Memory B cell (primary cell): ENCODE results near the gene LAMB2.

Source experiments
- ATAC-seq: fragments of 150-1000 bp; cut with Tn5 transposase; 2 replicates; pipeline ENCODE4 v1.10.0; 2021; ENCODE audit warnings: low read depth, mild to moderate bottlenecking, moderate library complexity
- DNase-seq, 2 donors: peaks; one replicate each; pipeline ENCODE4 v3.0.0; 2022; ENCODE audit warnings: low spot score in 2 of 2
- H3K27ac Mint-ChIP-seq: one replicate; pipeline ENCODE4 v1.8.0; 2022; ENCODE audit warnings: mild to moderate bottlenecking, moderate library complexity, mixed read lengths
- H3K27me3 Mint-ChIP-seq: one replicate; pipeline ENCODE4 v1.8.0; 2022; ENCODE audit warnings: mixed read lengths
- H3K36me3 Mint-ChIP-seq: one replicate; pipeline ENCODE4 v1.8.0; 2022; ENCODE audit warnings: mild to moderate bottlenecking, mixed read lengths
- H3K4me1 Mint-ChIP-seq: one replicate; pipeline ENCODE4 v1.8.0; 2022; ENCODE audit warnings: mixed read lengths
- H3K4me3 Mint-ChIP-seq: one replicate; pipeline ENCODE4 v1.8.0; 2022; ENCODE audit warnings: mild to moderate bottlenecking, moderate library complexity, mixed read lengths
- H3K9me3 Mint-ChIP-seq: one replicate; pipeline ENCODE4 v1.8.0; 2022; ENCODE audit warnings: mixed read lengths

Gene LAMB2

GRCh38 chr3:49165771-49166751 lies 33.2 kb upstream of the LAMB2 start, which contains the start of gene CCDC71:
Gene CCDC71, minus strand, starts transcription at chr3:49166331. Its CDS starts 2,123 bp downstream, at chr3:49164208.
- peak; percentile 89 for ATAC-seq
- H3K27ac Mint-ChIP-seq, result peak within 1 kb of the TSS; percentile 92
- peaks cover 14% of the 10 kb centered on the region for H3K4me1 Mint-ChIP-seq
- peak within 1 kb of the TSS; percentile 95 for H3K4me3 Mint-ChIP-seq
- H3K9me3 Mint-ChIP-seq, result no peaks in the 10 kb centered on the region
- H3K27me3 Mint-ChIP-seq, result peaks cover 5% of the 10 kb centered on the region
- peaks cover 18% of the 10 kb centered on the region for H3K36me3 Mint-ChIP-seq
- DNase-seq, result peak; percentile 72 to 73

GRCh38 chr3:49164983-49165720 lies 32.3 kb upstream of the LAMB2 start:
- H3K4me1 Mint-ChIP-seq, result peaks cover 11% of the 10 kb centered on the region
- peak overlapping the region; percentile 92 for H3K27ac Mint-ChIP-seq
- peaks cover 3% of the 10 kb centered on the region for H3K27me3 Mint-ChIP-seq
- ATAC-seq (no peak), DNase-seq (no peak)
- H3K9me3 Mint-ChIP-seq, result no peaks in the 10 kb centered on the region
- peak overlapping the region; percentile 95 for H3K4me3 Mint-ChIP-seq
- H3K36me3 Mint-ChIP-seq, result peaks cover 18% of the 10 kb centered on the region

- ATAC-seq, result no peak
- Mint-ChIP-seq H3K9me3 (no peaks in the 10 kb centered on the region), H3K4me1 (peaks cover 12% of the 10 kb centered on the region), H3K36me3 (peaks cover 17% of the 10 kb centered on the region), H3K4me3 (no peak overlapping the region), H3K27me3 (no peaks in the 10 kb centered on the region), H3K27ac (no peak overlapping the region)
- DNase-seq, result no peak
Observed at GRCh38 chr3:49163609-49164008, 30.8 kb upstream of the LAMB2 start.

- Mint-ChIP-seq H3K9me3 (no peaks in the 10 kb centered on the region), H3K4me1 (peaks cover 15% of the 10 kb centered on the region)
Observed at GRCh38 chr3:49162751-49163419, 30.0 kb upstream of the LAMB2 start.

GRCh38 chr3:49161808-49162530 lies 29.1 kb upstream of the LAMB2 start:
- Mint-ChIP-seq H3K27ac (no peak overlapping the region), H3K9me3 (no peaks in the 10 kb centered on the region), H3K4me3 (no peak overlapping the region), H3K4me1 (peaks cover 15% of the 10 kb centered on the region), H3K27me3 (no peaks in the 10 kb centered on the region), H3K36me3 (peaks cover 17% of the 10 kb centered on the region)
- no peak for DNase-seq
- no peak for ATAC-seq

More at GRCh38 chr3:49162751-49163419, 30.0 kb upstream of the LAMB2 start:
- Mint-ChIP-seq H3K27me3 (no peaks in the 10 kb centered on the region), H3K27ac (no peak overlapping the region), H3K36me3 (peaks cover 17% of the 10 kb centered on the region), H3K4me3 (no peak overlapping the region)
- DNase-seq, result no peak
- ATAC-seq, result no peak

- Mint-ChIP-seq H3K9me3 (no peaks in the 10 kb centered on the region), H3K4me3 (no peak overlapping the region), H3K36me3 (peaks cover 16% of the 10 kb centered on the region), H3K27me3 (no peaks in the 10 kb centered on the region), H3K4me1 (peaks cover 15% of the 10 kb centered on the region), H3K27ac (no peak overlapping the region)
- ATAC-seq (no peak), DNase-seq (no peak)
Observed at GRCh38 chr3:49161197-49161596, 28.3 kb upstream of the LAMB2 start.

- H3K36me3 Mint-ChIP-seq, result peaks cover 9% of the 10 kb centered on the region
- H3K27me3 Mint-ChIP-seq, result no peaks in the 10 kb centered on the region
- DNase-seq, result no peak
- peaks cover 8% of the 10 kb centered on the region for H3K4me1 Mint-ChIP-seq
- no peak for ATAC-seq
- no peak overlapping the region for H3K4me3 Mint-ChIP-seq
- no peak overlapping the region for H3K27ac Mint-ChIP-seq
- H3K9me3 Mint-ChIP-seq, result no peaks in the 10 kb centered on the region
Observed at GRCh38 chr3:49158792-49159191, 25.9 kb upstream of the LAMB2 start.

GRCh38 chr3:49158103-49158709 lies 25.4 kb upstream of the LAMB2 start:
- peak; percentile 85 for ATAC-seq
- Mint-ChIP-seq H3K36me3 (peaks cover 5% of the 10 kb centered on the region), H3K4me3 (no peak overlapping the region), H3K27ac (peak overlapping the region; percentile 21), H3K4me1 (peaks cover 6% of the 10 kb centered on the region), H3K9me3 (no peaks in the 10 kb centered on the region), H3K27me3 (no peaks in the 10 kb centered on the region)
- DNase-seq, result peak; percentile 37 to 40

- Mint-ChIP-seq H3K4me1 (peaks cover 6% of the 10 kb centered on the region), H3K9me3 (no peaks in the 10 kb centered on the region), H3K36me3 (peaks cover 1% of the 10 kb centered on the region), H3K4me3 (no peak overlapping the region), H3K27ac (no peak overlapping the region), H3K27me3 (no peaks in the 10 kb centered on the region)
- DNase-seq (no peak), ATAC-seq (no peak)
Observed at GRCh38 chr3:49157289-49157688, 24.4 kb upstream of the LAMB2 start.

GRCh38 chr3:49153349-49153912 lies 20.6 kb upstream of the LAMB2 start:
- Mint-ChIP-seq H3K36me3 (no peaks in the 10 kb centered on the region), H3K4me1 (peaks cover 3% of the 10 kb centered on the region), H3K27ac (no peak overlapping the region), H3K27me3 (no peaks in the 10 kb centered on the region), H3K9me3 (no peaks in the 10 kb centered on the region), H3K4me3 (no peak overlapping the region)
- DNase-seq (no peak), ATAC-seq (no peak)

GRCh38 chr3:49151610-49152009 lies 18.8 kb upstream of the LAMB2 start:
- H3K27me3 Mint-ChIP-seq, result no peaks in the 10 kb centered on the region
- H3K4me3 Mint-ChIP-seq, result no peak overlapping the region
- H3K27ac Mint-ChIP-seq, result no peak overlapping the region
- H3K4me1 Mint-ChIP-seq, result peaks cover 2% of the 10 kb centered on the region
- ATAC-seq, result no peak
- DNase-seq, result no peak
- no peaks in the 10 kb centered on the region for H3K36me3 Mint-ChIP-seq
- H3K9me3 Mint-ChIP-seq, result no peaks in the 10 kb centered on the region

- Mint-ChIP-seq H3K36me3 (no peaks in the 10 kb centered on the region), H3K4me1 (peaks cover 2% of the 10 kb centered on the region), H3K27me3 (no peaks in the 10 kb centered on the region), H3K9me3 (no peaks in the 10 kb centered on the region), H3K4me3 (no peak overlapping the region), H3K27ac (no peak overlapping the region)
- DNase-seq (no peak), ATAC-seq (no peak)
Observed at GRCh38 chr3:49148159-49148558, 15.3 kb upstream of the LAMB2 start.

GRCh38 chr3:49140080-49140479 lies 7.2 kb upstream of the LAMB2 start:
- ATAC-seq, result no peak
- peaks cover 19% of the 10 kb centered on the region for H3K27me3 Mint-ChIP-seq
- no peak overlapping the region for H3K4me3 Mint-ChIP-seq
- DNase-seq, result no peak
- H3K9me3 Mint-ChIP-seq, result peaks cover 7% of the 10 kb centered on the region
- H3K27ac Mint-ChIP-seq, result no peak overlapping the region
- peaks cover 2% of the 10 kb centered on the region for H3K36me3 Mint-ChIP-seq
- H3K4me1 Mint-ChIP-seq, result no peaks in the 10 kb centered on the region
